ENCODE measurements around the gene TGFB2. TPM values are rescaled to one million over a fixed set of nuclear protein-coding genes. Genes with fewer than 3 reads are reported as not detected.

Gene TGFB2
- total RNA-seq, 4 donors from 2014 or later, result 0.40 to 1.9 (median 0.57) TPM

DNA sequence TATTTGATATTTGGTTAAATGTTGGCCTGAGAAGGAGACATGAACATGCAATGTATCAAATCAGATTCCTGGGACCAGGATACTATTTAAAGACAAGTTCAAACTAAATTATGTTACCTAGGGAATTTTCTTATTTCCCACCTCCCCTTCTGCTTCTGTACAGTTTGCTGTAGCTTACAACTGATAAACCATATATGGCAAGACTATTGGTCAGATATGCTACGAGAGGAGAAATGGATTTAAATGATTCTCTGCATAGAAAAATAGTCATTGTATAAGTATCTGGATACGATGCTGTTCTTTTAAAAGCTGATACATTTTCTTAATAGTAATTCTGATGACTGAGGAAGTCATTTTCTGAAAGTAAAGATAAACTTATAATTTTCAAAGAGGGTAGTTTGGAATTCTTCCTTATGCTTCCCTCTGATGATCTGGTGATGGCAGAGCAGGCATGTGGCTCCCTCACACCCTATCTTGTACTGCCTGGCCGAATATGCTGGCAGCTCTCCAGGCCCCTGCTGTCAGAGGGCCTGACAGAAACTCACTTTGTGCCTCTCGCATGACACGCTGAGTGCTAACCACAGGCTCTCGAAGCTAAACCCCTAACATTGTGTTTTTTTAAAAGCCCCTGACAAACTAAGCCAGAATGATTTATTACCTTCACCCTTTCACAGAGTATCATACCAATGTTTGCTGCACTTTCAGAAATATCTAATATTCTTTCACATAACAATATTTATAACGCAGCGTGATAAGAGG, 40.7 kb upstream of the TGFB2 start:
- H3K27ac ChIP-seq, result no peak overlapping the region
- no peak overlapping the region for H3K4me3 ChIP-seq
- no peak for DNase-seq
- 55 to 65% methylated on average over 8 of the region's 8 CpGs for WGBS, 2 donors
- H3K36me3 ChIP-seq, result peaks cover 0 to 69% (median 0%) of the 10 kb centered on the region in 3 donors
- intact Hi-C loops (cut with DNase I), result no loop called here
- no peaks in the 10 kb centered on the region for H3K9me3 ChIP-seq
- no peaks in the 10 kb centered on the region for H3K4me1 ChIP-seq
- no peak for TF ChIP-seq POLR2A (IDR thresholded peaks at IDR 0.05)
- no peaks in the 10 kb centered on the region for H3K27me3 ChIP-seq

DNA sequence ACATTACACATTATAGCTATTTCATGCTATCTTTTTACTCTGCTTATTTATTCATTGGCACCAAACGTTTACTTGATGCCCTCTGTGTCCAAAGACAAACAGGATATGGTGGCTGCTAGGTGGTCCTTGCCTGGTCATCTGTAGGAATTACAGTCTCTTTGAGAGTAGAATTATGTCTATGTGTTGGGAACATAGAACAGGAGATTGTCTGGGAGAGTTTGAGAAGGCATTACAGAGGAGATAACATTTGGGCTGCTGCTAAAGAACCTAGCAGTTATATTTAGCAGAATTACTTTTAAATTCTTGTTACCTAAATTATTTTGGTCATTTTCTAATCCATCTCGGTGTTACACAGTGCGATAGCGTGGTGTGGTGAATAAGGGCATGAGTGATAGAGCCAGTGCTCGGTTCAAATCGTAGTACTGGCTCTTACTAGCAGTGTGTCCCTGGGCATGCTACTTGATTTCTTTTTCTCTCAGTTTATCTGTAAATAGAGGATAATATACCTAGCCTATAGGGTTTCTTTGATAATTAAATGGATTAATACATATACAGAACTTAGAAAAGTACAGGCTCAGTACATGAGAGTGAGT, 39.6 kb upstream of the TGFB2 start:
- Histone ChIP-seq H3K36me3 (peaks cover 0 to 78% (median 0%) of the 10 kb centered on the region in 3 donors), H3K9me3 (no peaks in the 10 kb centered on the region), H3K4me1 (no peaks in the 10 kb centered on the region), H3K4me3 (no peak overlapping the region), H3K27ac (no peak overlapping the region), H3K27me3 (no peaks in the 10 kb centered on the region)
- intact Hi-C loops (cut with DNase I), result no loop called here
- DNase-seq, result no peak
- TF ChIP-seq POLR2A (IDR thresholded peaks at IDR 0.05), result no peak
- TF ChIP-seq, protein P1, sequence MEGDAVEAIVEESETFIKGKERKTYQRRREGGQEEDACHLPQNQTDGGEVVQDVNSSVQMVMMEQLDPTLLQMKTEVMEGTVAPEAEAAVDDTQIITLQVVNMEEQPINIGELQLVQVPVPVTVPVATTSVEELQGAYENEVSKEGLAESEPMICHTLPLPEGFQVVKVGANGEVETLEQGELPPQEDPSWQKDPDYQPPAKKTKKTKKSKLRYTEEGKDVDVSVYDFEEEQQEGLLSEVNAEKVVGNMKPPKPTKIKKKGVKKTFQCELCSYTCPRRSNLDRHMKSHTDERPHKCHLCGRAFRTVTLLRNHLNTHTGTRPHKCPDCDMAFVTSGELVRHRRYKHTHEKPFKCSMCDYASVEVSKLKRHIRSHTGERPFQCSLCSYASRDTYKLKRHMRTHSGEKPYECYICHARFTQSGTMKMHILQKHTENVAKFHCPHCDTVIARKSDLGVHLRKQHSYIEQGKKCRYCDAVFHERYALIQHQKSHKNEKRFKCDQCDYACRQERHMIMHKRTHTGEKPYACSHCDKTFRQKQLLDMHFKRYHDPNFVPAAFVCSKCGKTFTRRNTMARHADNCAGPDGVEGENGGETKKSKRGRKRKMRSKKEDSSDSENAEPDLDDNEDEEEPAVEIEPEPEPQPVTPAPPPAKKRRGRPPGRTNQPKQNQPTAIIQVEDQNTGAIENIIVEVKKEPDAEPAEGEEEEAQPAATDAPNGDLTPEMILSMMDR (IDR thresholded peaks at IDR 0.05), result no peak
- 88 to 92% methylated on average over 6 of the region's 6 CpGs for WGBS, 2 donors

DNA sequence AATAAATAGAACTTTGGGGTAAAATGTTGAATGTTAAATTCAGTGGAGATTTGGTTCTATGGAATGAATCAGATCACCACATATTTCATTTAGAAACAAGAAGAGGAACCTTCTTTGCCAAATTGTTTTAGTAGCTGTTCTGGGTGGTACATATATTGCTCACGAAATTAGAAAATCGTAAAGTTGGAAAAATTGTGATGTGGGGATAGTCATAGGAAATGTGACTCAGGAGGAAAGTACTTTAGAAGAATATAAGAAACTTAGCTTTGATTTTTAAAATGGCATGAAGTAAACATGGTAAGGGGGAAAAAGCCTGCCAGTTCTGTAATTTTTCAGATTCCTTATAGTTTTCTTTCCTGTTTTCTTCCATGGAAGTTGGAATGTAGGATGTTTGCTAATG, 32.6 kb upstream of the TGFB2 start:
- WGBS, 2 donors, result 85 to 86% methylated on average over 2 of the region's 2 CpGs
- H3K9me3 ChIP-seq, result no peaks in the 10 kb centered on the region

DNA sequence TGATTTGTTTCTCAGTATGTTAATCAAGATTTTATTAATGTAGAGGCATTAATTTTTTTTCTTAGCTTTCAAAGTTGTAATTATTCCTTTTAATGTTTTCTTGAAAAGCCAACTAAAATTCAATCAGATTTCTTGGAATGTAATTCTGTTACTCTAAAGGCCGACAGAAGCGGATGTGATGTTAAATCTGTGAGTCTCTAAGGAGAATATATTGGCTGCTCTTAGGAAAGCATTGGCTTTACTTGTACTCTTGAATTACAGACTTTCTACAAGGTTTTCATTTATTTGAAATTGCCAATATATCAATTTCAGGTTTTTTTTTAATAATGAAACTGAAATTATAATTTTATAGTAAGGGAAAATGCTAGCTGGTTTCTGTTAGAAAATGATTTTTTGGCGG, 30.8 kb upstream of the TGFB2 start:
- 91 to 95% methylated on average over 3 of the region's 3 CpGs for WGBS, 2 donors
- no peak overlapping the region for H3K4me3 ChIP-seq
- intact Hi-C loops (cut with DNase I), result no loop called here
- DNase-seq, result no peak
- no peak for TF ChIP-seq POLR2A (IDR thresholded peaks at IDR 0.05)
- TF ChIP-seq, protein P1 (IDR thresholded peaks at IDR 0.05), result no peak
- no peaks in the 10 kb centered on the region for H3K9me3 ChIP-seq
- no peak overlapping the region for H3K27ac ChIP-seq
- H3K4me1 ChIP-seq, result no peaks in the 10 kb centered on the region
- H3K36me3 ChIP-seq, result peaks cover 0 to 41% (median 0%) of the 10 kb centered on the region in 3 donors
- H3K27me3 ChIP-seq, result no peaks in the 10 kb centered on the region

More for the DNA sequence above, 32.6 kb upstream of the TGFB2 start:
- H3K4me1 ChIP-seq, result no peaks in the 10 kb centered on the region
- no peak for DNase-seq
- H3K27ac ChIP-seq, result no peak overlapping the region
- no peak overlapping the region for H3K4me3 ChIP-seq
- H3K36me3 ChIP-seq, result peaks cover 0 to 51% (median 0%) of the 10 kb centered on the region in 3 donors
- H3K27me3 ChIP-seq, result no peaks in the 10 kb centered on the region
- intact Hi-C loops (cut with DNase I), result no loop called here
- TF ChIP-seq, protein P1 (IDR thresholded peaks at IDR 0.05), result no peak
- TF ChIP-seq POLR2A (IDR thresholded peaks at IDR 0.05), result no peak

DNA sequence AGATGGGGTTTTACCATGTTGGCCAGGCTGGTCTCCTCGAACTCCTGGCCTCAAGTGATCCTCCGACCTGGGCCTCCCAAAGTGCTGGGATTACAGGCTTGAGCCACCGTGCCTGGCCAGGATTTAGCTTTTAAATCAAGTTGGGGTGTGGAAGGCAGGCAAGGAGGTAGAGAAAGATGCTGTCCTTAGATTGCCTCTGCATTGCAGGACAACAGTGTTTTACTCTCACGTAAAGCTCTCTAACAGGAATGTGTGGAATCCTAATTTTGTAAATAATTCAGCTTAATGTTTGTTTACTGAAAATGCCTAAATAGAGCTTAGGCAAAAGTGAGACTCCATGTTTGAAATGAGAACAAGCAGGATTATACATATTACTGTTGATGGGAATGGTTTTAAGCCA, 29.5 kb upstream of the TGFB2 start:
- no peak for DNase-seq
- no peak for TF ChIP-seq POLR2A (IDR thresholded peaks at IDR 0.05)
- TF ChIP-seq, protein P1 (IDR thresholded peaks at IDR 0.05), result no peak
- H3K27ac ChIP-seq, result no peak overlapping the region
- intact Hi-C loops (cut with DNase I), result no loop called here
- no peaks in the 10 kb centered on the region for H3K27me3 ChIP-seq
- peaks cover 0 to 30% (median 0%) of the 10 kb centered on the region in 3 donors for H3K36me3 ChIP-seq
- 93 to 100% methylated on average over 1 to 4 of the region's 4 CpGs for WGBS, 2 donors
- no peaks in the 10 kb centered on the region for H3K4me1 ChIP-seq
- no peak overlapping the region for H3K4me3 ChIP-seq
- no peaks in the 10 kb centered on the region for H3K9me3 ChIP-seq
